ENCODE data around the gene KCNH6.
A peak's percentile ranks its signal among the peaks of the same experiment; 100 is the strongest.

The KCNH6 gene

GRCh38 chr17:63552211-63552610 lies 29.1 kb downstream of the KCNH6 start:
- no peak for DNase-seq (ENCODE audit: low spot score)

DNA sequence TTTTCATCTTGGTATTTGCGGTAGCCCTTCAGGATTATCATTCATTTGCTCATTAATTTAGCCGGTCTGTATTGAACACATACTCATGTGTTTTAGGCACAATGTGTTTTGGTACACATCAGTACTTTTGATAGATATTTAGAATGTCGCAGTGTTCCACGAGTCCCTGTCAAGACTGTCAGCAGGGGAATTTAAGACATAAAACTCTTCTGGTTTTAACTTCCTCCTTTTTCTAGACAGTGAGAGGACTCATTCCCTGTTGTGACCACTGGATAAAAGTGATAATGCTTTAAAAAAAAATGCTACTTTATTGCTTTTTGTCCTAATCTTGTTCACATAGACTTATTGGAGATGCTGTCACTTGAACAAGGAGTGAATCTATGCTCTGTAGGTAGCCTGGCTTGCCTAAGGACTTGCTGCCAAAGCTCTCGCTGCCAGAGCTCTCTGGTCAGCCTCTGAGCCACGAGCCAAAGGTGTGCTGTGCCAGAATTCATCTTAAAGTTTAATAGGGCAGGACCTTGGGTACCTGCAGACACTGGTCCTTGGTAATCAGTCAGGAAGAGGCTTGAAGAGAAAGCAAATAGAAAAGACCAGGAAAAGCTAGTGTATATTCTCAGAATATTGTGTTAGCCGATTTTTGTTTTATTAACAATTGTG lies 32.5 kb downstream of the KCNH6 start:
- no peak for DNase-seq (ENCODE audit: low spot score)

- no peak for DNase-seq (ENCODE audit: low spot score)
Measured at GRCh38 chr17:63557416-63557815, 34.3 kb downstream of the KCNH6 start.

- DNase-seq (ENCODE audit: low spot score), result no peak
Measured at GRCh38 chr17:63558441-63558840, 35.3 kb downstream of the KCNH6 start.

DNA sequence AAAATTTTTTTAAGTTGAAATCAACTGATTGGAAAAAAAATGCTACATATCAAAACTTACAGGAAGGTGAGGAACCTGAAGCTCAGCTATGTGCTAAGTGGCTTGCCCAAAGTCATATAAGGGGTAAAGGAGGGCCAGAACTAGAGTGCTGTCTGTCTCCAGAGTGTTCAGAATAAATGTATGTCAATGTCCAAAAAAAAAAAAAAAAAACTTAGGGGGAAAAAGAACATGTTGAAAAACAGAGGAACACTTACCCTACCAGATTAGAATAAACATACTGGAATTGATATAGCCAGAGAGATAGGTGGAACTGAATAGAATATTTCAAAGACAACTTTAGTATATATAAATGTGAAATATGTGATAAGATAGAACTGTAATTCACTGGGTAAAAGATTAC lies 38.7 kb downstream of the KCNH6 start:
- DNase-seq (ENCODE audit: low spot score), result no peak

DNA sequence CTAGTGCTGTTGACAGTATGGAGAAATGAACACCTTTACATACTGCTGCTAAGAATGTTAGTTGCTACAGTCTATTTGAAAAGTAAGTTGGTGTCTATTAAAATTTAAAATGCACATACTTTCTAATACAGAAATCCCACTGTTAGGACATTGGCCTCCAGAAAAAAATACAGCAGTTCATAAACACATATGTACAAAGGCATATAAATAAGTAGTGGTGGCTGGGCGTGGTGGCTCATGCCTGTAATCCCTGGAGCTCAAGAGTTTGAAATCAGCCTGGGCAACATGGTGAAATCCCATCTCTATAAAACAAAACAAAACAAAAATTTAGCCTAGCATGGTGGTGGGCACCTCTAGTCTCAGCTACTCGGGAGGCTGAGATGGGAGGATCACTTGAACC lies 40.2 kb downstream of the KCNH6 start:
- no peak for DNase-seq (ENCODE audit: low spot score)

DNA sequence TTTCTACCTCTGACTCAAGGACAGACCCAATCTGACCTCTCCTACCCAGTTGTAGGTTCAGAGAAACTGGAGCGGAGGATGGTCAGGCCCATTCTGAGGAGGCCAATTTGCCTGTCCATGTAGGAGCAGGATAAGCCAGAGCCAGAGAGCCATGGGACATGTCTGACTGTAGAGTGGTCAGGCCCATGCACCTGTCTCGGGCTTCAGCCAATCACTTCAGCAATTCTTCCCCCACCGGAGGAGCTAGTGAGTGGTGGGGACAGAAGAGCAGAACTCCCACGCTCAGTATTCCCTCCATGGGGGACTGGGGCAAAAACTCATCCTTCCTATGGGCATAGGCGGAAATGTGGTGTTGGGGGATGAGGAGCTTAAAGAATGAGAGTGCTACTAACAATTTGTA lies 41.4 kb downstream of the KCNH6 start:
- no peak for DNase-seq (ENCODE audit: low spot score)

- DNase-seq (ENCODE audit: low spot score), result no peak
Measured at GRCh38 chr17:63567229-63567628, 44.1 kb downstream of the KCNH6 start.

DNA sequence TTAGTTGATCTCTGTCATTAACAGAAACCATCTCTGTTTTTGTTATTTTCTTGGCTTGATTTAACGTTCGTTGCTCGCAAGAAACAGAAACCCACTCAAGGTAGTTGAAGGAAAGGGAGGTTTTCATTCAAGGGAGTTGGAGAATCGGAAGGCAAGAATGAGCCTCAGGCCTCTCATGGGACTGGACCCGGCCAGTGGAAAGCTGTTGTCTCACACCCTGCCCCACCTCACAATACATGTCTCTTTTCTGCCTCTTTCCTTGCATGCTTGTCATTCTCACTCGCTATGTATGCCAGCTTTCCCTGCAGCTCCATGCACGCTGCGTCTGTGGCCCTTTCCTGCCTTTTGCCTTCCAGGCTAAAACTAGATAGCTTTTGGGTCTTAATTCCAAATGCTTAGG lies 45.4 kb downstream of the KCNH6 start:
- no peak for DNase-seq (ENCODE audit: low spot score)

DNA sequence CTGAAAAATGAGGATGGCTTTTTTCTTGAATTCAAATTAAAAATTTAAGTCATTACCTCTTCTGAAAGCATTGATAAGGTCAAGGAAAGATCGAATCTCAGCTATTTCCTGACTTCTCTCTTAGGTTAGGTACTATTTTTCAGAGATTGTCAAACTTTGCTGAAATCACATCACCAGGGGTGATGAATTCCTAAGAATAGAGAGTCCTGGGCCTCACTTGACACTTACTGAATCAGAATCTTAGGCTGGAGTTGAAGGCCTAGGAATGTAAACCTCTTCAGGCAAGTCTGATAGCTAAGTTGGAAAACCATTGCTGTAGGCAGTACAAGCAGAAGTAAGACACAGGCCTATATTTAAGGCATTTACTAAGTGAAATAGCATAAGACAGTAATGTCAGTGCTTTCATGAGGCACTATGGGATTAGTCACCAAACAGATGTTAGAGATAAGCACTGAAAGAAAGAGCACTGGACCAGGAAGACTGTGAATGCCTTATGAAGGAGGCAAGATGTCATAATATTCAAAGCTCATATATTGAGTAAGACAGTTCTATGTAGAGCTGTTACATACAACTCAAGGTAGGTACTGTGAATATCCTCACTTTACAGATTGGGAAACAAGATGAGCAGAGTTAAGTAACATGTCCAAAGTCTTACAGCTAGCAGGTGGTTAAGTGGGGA lies 48.6 kb downstream of the KCNH6 start:
- DNase-seq (ENCODE audit: low spot score), result peak; percentile 30

GRCh38 chr17:63573634-63574033 lies 50.5 kb downstream of the KCNH6 start:
- no peak for DNase-seq (ENCODE audit: low spot score)

DNA sequence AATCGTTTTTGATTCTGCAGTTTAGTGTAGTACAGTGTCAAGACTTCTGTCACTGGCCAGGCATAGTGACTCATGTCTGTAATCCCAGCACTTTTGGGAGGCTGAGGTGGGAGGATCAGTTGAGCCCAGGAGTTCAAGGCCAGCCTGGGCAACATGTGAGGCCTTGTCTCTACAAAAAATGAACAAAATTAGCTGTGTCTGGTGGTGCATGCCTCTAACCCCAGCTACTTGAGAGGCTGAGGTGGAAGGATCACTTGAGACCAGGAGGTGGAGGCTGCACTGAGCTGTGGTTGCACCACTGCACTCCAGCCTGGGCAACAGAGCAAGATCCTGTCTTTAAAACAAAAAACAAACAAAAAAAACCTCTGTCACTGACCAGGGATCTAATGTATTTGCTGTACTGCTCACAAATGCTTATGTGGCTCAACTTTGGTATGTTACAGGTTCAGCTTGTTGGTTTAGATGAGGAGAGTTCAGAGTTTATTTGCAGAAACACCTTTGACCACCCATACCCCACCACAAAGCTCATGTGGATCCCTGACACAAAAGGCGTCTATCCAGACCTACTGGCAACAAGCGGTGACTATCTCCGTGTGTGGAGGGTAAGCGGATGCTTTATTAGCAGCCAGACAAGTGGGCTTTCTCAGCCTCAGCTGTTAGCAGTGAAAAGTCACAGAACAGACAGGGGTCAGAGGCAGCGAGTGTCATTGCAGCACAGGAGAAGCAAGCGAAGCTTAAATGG lies 55.0 kb downstream of the KCNH6 start:
- no peak for DNase-seq (ENCODE audit: low spot score)

GRCh38 chr17:63578769-63579111 lies 55.6 kb downstream of the KCNH6 start:
- DNase-seq (ENCODE audit: low spot score), result no peak

GRCh38 chr17:63579633-63580032 lies 56.5 kb downstream of the KCNH6 start:
- DNase-seq (ENCODE audit: low spot score), result no peak

DNA sequence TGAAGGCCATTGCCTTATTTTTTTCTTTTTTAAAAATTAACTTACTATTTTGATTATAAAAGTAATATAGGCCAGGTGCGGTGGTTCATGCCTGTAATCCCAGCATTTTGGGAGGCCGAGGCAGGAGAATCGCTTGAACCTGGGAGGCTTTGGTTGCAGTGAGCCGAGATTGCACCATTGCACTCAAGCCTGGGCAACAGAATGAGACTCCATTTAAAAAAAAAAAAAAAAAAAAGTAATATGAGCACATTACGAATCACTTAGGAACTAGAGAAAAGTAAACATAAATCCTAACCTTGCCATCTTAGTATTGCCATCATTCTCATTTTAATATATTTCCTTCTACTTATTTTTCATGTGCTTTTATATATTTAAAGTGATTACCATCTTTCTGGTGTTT lies 64.6 kb downstream of the KCNH6 start:
- no peak for DNase-seq (ENCODE audit: low spot score)

DNA sequence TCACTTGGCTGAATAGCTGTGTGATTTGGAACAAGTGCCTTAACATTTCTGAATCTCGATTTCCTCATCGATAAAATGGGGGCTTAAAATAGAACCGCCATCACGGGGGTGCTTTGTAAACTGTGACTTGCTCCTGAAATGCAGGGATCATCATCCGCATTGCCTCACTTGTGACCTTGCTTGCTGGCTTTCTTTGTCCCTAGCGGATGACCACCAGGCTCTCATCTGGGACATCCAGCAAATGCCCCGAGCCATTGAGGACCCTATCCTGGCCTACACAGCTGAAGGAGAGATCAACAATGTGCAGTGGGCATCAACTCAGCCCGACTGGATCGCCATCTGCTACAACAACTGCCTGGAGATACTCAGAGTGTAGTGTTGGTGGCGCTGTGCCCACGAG lies 65.6 kb downstream of the KCNH6 start:
- no peak for DNase-seq (ENCODE audit: low spot score)

- DNase-seq (ENCODE audit: low spot score), result no peak
Measured at GRCh38 chr17:63589646-63590045, 66.5 kb downstream of the KCNH6 start.

DNA sequence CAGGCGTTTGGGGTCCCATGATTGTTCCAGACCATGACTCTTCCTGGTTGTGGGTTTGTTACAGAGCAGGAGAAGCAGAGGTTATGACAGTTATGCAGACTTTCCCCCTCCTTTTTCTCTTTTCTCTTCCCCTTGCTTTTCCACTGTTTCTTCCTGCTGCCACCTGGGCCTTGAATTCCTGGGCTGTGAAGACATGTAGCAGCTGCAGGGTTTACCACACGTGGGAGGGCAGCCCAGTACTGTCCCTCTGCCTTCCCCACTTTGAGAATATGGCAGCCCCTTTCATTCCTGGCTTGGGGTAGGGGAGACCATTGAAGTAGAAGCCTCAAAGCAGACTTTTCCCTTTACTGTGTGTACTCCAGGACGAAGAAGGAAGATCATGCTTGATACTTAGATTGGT lies 69.6 kb downstream of the KCNH6 start:
- no peak for DNase-seq (ENCODE audit: low spot score)

GRCh38 chr17:63595132-63595531 lies 72.0 kb downstream of the KCNH6 start:
- no peak for DNase-seq (ENCODE audit: low spot score)

Measured in CD4-positive, alpha-beta T cell treated with Interleukin-15 for 4 hours (primary cell).